ENCODE data around the gene CDK6.

DNA sequence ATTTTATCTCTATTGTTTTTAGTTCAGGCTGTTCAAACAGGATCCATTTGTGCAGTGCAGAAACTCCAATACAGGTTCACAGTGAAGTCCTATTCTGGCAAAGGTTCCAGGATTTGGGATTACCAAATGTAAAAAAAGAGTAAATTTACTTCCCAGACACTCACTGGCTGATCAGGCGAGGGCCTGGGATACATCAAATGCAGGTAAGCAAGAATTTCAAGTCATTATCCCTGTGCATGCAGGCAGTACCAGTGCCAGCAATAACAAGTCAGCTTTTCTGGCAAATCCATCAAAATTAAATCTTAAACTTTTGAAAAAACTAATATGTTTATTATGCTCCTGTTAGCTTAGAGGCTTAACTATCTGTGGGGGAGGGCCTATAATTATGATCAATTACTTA, 6.3 kb downstream of the CDK6 start:
- TF ChIP-seq, protein P1, sequence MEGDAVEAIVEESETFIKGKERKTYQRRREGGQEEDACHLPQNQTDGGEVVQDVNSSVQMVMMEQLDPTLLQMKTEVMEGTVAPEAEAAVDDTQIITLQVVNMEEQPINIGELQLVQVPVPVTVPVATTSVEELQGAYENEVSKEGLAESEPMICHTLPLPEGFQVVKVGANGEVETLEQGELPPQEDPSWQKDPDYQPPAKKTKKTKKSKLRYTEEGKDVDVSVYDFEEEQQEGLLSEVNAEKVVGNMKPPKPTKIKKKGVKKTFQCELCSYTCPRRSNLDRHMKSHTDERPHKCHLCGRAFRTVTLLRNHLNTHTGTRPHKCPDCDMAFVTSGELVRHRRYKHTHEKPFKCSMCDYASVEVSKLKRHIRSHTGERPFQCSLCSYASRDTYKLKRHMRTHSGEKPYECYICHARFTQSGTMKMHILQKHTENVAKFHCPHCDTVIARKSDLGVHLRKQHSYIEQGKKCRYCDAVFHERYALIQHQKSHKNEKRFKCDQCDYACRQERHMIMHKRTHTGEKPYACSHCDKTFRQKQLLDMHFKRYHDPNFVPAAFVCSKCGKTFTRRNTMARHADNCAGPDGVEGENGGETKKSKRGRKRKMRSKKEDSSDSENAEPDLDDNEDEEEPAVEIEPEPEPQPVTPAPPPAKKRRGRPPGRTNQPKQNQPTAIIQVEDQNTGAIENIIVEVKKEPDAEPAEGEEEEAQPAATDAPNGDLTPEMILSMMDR (IDR thresholded peaks at IDR 0.05): no peak
- TF ChIP-seq POLR2A (IDR thresholded peaks at IDR 0.05): no peak

Measured in prostate gland (tissue), 2 donors.